ENCODE data around the gene TMEM209. TPM values are rescaled to one million over a fixed set of nuclear protein-coding genes. Genes with fewer than 3 reads are reported as not detected.
A peak's percentile ranks its signal among the peaks of the same experiment; 100 is the strongest.

Gene TMEM209
- total RNA-seq, 3 donors from 2014 or later (not counting 1 experiment from before 2014, with no cell fraction given): 26.3 to 31.0 (median 30.4) TPM

GRCh38 chr7:130134106-130134636 is 71.0 kb downstream of the TMEM209 start:
- Mint-ChIP-seq H3K27ac (no peak overlapping the region), H3K27me3 (ENCODE audit: low read depth in 2 of 2) (no peaks in the 10 kb centered on the region), H3K4me1 (peaks cover 13 to 14% of the 10 kb centered on the region in 2 donors), H3K36me3 (peaks cover 20% of the 10 kb centered on the region), H3K4me3 (no peak overlapping the region), H3K9me3 (no peaks in the 10 kb centered on the region)
- Histone ChIP-seq H3K36me3 (ENCODE audit: control insufficient read depth, insufficient read depth, low read length) (peaks cover 38% of the 10 kb centered on the region), H3K4me1 (ENCODE audit: control insufficient read depth, insufficient read depth, low read length) (no peaks in the 10 kb centered on the region), H3K4me3 (ENCODE audit: low read length) (no peak overlapping the region), H3K9me3 (ENCODE audit: control insufficient read depth, insufficient read depth, low read length) (no peaks in the 10 kb centered on the region), H3K27me3 (ENCODE audit: control insufficient read depth, insufficient read depth, low read length) (no peaks in the 10 kb centered on the region), H3K27ac (ENCODE audit: low read length) (no peak overlapping the region)
- intact Hi-C loops (cut with micrococcal nuclease): no loop called here
- DNase-seq: no peak
- no peak for ATAC-seq
- 93% methylated on average over 4 of the region's 4 CpGs for WGBS (ENCODE audit: insufficient coverage)
- TF ChIP-seq CTCF (IDR thresholded peaks at IDR 0.05): no peak

- no peak for DNase-seq
- intact Hi-C loops (cut with micrococcal nuclease): no loop called here
- ATAC-seq: no peak
- Mint-ChIP-seq H3K27ac (no peak overlapping the region), H3K9me3 (no peaks in the 10 kb centered on the region), H3K4me1 (peaks cover 13 to 14% of the 10 kb centered on the region in 2 donors), H3K27me3 (ENCODE audit: low read depth in 2 of 2) (no peaks in the 10 kb centered on the region), H3K36me3 (peaks cover 24% of the 10 kb centered on the region), H3K4me3 (no peak overlapping the region)
- Histone ChIP-seq H3K4me1 (ENCODE audit: control insufficient read depth, insufficient read depth, low read length) (no peaks in the 10 kb centered on the region), H3K27me3 (ENCODE audit: control insufficient read depth, insufficient read depth, low read length) (no peaks in the 10 kb centered on the region), H3K36me3 (ENCODE audit: control insufficient read depth, insufficient read depth, low read length) (peaks cover 45% of the 10 kb centered on the region), H3K27ac (ENCODE audit: low read length) (no peak overlapping the region), H3K9me3 (ENCODE audit: control insufficient read depth, insufficient read depth, low read length) (no peaks in the 10 kb centered on the region), H3K4me3 (ENCODE audit: low read length) (no peak overlapping the region)
- no peak for TF ChIP-seq CTCF (IDR thresholded peaks at IDR 0.05)
- WGBS (ENCODE audit: insufficient coverage): 100% methylated on average over 3 of the region's 7 CpGs
Measured at GRCh38 chr7:130133029-130133782, 72.0 kb downstream of the TMEM209 start.

- no peaks in the 10 kb centered on the region for H3K9me3 Mint-ChIP-seq
- H3K27me3 ChIP-seq (ENCODE audit: control insufficient read depth, insufficient read depth, low read length): no peaks in the 10 kb centered on the region
- H3K27ac ChIP-seq (ENCODE audit: low read length): no peak overlapping the region
- no peaks in the 10 kb centered on the region for H3K4me1 ChIP-seq (ENCODE audit: control insufficient read depth, insufficient read depth, low read length)
- H3K9me3 ChIP-seq (ENCODE audit: control insufficient read depth, insufficient read depth, low read length): no peaks in the 10 kb centered on the region
- ATAC-seq: peak in 1 of 3 donors; percentile 21
- DNase-seq: no peak
- intact Hi-C loops (cut with micrococcal nuclease): no loop called here
- no peak for TF ChIP-seq CTCF (IDR thresholded peaks at IDR 0.05)
- H3K27me3 Mint-ChIP-seq (ENCODE audit: low read depth in 2 of 2): no peaks in the 10 kb centered on the region
- peaks cover 30% of the 10 kb centered on the region for H3K36me3 Mint-ChIP-seq
- no peak overlapping the region for H3K4me3 ChIP-seq (ENCODE audit: low read length)
- no peak overlapping the region for H3K4me3 Mint-ChIP-seq
- no peak overlapping the region for H3K27ac Mint-ChIP-seq
- WGBS (ENCODE audit: insufficient coverage): 96% methylated on average over 8 of the region's 12 CpGs
- peaks cover 53% of the 10 kb centered on the region for H3K36me3 ChIP-seq (ENCODE audit: control insufficient read depth, insufficient read depth, low read length)
- peaks cover 13 to 14% of the 10 kb centered on the region in 2 donors for H3K4me1 Mint-ChIP-seq
Measured at GRCh38 chr7:130131964-130132875, 73.0 kb downstream of the TMEM209 start.

Measured in natural killer cell (primary cell).